Neuron (in vitro differentiated cells): ENCODE measurements around the gene SLC29A2.

Experiments used
- H2AFZ ChIP-seq: one replicate; pipeline ENCODE4 v1.6.1; 2013; ENCODE audit warnings: low read depth, mild to moderate bottlenecking, inconsistent platforms, low read length, moderate library complexity
- H3K27me3 ChIP-seq: one replicate; pipeline ENCODE4 v1.6.1; 2013; ENCODE audit warnings: low read length; ENCODE audit not compliant: insufficient read depth
- H3K36me3 ChIP-seq: one replicate; pipeline ENCODE4 v1.6.1; 2013; ENCODE audit warnings: low read length; ENCODE audit not compliant: insufficient read depth
- H3K4me1 ChIP-seq: one replicate; pipeline ENCODE4 v1.6.1; 2013; ENCODE audit warnings: low read length; ENCODE audit not compliant: insufficient read depth
- H3K4me3 ChIP-seq: 2 replicates; pipeline ENCODE4 v1.5.1; 2013; ENCODE audit warnings: mild to moderate bottlenecking, low read length, moderate library complexity
- H3K9me3 ChIP-seq: one replicate; pipeline ENCODE4 v1.6.1; 2013; ENCODE audit warnings: low read length

The SLC29A2 gene

DNA sequence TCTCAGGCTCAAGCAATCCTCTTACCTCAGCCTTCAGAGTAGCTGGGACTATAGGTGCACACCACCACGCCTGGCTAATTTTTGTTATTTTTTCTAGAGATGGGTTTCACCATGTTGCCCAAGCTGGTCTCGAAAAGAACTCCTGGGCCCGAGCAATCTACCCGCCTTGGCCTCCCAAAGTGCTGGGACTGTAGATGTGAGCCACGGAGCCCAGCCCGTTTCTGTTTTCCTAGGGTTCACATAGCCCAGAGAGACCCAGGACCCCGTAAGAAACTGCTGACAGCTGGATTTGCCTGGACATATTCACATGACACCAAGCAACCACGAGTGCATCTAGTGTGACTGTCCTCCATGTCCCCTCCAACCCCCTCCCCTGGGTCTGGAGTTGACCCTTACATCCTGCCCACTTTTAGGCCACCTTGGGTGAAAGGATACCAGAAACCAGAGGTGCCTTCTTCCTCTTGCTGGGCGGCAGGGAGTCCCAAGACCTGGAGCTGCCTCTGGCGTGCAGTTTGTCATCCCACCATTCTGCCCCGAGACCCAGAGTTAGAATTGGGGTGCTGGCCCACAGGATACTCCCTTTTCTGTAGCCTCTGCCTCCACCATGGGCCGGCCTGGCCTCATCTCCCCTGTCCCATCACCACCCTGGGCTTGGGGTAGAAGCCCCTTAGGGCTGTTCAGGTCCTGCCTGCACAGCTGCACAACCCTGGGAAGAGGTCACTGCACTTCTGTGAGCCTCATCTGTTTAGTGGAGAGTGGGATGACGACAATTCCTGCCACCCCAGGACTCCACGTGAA lies 31.7 kb downstream of the SLC29A2 start:
- Histone ChIP-seq H3K36me3 (peaks cover 47% of the 10 kb centered on the region), H3K27me3 (no peaks in the 10 kb centered on the region)

DNA sequence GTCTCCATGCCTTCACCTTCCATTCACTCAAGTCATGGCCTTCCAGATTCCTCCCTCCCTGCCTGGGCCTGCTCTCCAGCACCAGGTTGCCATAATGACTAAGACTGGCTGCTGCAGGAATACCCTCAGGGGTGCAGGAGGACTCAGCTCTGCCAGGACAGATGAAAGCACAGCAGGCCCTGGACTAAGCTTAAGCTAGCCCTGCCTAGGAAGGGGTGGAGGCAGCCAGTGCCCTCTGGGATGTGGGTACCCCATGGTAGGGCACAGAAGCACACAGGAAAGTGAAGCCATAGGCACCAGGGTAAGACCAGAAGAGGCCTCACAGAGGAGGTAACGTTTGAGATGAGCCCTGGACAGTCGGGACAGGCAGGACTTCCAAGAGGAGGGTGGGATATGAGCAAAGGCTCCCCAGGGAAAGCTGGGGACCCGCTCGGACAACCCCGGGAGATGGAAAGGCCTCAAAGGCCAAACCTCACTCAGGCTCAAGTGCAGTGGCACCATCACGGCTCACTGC lies 32.3 kb downstream of the SLC29A2 start:
- Histone ChIP-seq H3K4me1 (peaks cover 40% of the 10 kb centered on the region), H3K4me3 (no peak overlapping the region), H3K27me3 (no peaks in the 10 kb centered on the region), H3K9me3 (no peaks in the 10 kb centered on the region), H3K36me3 (peaks cover 47% of the 10 kb centered on the region), H2AFZ (no peak overlapping the region)

More for the DNA sequence above, 31.7 kb downstream of the SLC29A2 start:
- Histone ChIP-seq H3K4me3 (no peak overlapping the region), H3K9me3 (no peaks in the 10 kb centered on the region), H2AFZ (no peak overlapping the region), H3K4me1 (peaks cover 41% of the 10 kb centered on the region)

DNA sequence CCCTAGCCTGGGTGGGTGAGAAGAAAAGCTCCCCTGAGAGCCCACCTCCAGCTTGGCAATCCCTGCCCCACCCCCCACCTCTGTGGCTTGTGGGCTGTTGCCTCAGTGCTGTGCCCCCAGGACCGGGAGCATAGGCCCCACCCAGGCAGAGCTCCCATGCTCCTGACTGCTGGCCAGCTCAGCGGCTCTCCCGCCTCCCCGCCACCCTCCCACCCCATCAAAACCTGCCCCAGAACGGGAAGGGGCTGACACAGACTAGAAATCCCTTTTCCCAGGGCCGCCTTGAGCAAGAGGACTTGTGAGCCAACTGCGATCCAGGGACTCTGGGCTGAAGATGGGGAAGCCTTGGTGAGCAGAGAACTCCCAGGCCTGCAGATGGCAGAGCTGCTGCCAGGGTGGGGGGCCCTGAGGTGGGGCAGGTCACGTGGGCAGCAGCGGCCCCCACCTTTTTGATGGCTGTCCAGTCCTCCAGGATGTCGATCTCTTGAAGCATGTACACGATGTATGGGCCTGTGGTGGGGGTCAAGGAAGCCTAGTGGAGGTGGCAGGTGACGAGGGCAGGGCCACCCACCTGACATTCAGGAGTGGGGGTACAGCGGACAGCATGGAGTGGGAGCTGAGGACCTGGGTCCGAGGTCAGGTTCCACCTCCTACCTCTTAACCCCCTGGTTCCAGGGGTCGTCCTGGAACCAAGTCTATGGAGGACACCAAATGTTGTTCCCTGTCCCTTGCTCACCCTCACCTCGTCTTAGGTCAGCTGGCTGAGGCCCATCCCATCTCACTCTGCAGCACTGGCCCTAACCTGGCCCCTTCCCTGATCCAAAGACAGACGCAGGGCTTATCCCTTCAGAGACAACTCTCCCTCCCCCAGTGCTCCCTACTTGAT lies 33.0 kb downstream of the SLC29A2 start:
- H3K36me3 ChIP-seq = peaks cover 47% of the 10 kb centered on the region
- no peaks in the 10 kb centered on the region for H3K27me3 ChIP-seq
- no peak overlapping the region for H2AFZ ChIP-seq

DNA sequence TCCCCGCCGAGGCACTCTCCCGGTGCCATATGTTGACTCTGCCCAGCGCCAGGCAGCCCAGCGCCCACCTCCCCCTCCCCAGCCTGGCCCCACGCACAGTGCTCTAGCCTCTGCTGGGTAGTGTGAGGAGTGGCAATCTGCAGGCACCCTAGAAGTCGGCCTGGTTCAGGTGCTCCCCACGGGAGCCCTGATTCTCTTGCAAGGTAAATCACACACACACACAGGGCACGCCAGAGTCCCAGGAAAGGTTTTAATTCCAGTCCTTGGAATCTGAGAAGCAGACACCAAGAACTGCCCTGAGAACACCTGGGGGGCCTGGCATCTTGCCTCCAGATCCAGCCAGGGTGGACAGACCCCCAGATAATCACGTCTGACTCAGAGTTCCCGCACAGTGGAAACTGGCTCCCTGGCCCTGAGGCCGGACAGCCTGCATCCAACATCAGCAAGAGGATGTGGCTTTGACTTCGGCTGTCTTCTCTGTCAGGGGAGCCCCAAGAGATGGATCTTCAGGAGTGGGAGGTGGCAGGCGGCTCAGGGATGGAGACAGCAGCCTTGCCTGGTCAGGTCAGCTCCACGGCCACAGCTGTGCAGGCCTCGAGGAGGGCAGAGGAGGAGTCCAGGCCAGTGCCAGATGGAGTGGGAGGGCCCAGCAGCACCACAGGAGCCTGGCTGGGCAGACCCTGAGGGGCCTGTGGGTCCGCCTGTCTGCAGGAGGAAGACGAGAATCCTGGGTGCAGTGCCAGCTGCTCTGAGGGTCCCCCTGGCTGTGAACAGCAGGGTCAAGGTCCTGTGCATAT lies 34.3 kb downstream of the SLC29A2 start:
- H3K36me3 ChIP-seq = peaks cover 42% of the 10 kb centered on the region
- no peaks in the 10 kb centered on the region for H3K27me3 ChIP-seq
- no peak overlapping the region for H3K4me3 ChIP-seq
- H3K9me3 ChIP-seq = no peaks in the 10 kb centered on the region
- no peak overlapping the region for H2AFZ ChIP-seq
- H3K4me1 ChIP-seq = peaks cover 31% of the 10 kb centered on the region

More for the DNA sequence above, 33.0 kb downstream of the SLC29A2 start:
- Histone ChIP-seq H3K4me1 (peaks cover 33% of the 10 kb centered on the region), H3K9me3 (no peaks in the 10 kb centered on the region), H3K4me3 (no peak overlapping the region)

DNA sequence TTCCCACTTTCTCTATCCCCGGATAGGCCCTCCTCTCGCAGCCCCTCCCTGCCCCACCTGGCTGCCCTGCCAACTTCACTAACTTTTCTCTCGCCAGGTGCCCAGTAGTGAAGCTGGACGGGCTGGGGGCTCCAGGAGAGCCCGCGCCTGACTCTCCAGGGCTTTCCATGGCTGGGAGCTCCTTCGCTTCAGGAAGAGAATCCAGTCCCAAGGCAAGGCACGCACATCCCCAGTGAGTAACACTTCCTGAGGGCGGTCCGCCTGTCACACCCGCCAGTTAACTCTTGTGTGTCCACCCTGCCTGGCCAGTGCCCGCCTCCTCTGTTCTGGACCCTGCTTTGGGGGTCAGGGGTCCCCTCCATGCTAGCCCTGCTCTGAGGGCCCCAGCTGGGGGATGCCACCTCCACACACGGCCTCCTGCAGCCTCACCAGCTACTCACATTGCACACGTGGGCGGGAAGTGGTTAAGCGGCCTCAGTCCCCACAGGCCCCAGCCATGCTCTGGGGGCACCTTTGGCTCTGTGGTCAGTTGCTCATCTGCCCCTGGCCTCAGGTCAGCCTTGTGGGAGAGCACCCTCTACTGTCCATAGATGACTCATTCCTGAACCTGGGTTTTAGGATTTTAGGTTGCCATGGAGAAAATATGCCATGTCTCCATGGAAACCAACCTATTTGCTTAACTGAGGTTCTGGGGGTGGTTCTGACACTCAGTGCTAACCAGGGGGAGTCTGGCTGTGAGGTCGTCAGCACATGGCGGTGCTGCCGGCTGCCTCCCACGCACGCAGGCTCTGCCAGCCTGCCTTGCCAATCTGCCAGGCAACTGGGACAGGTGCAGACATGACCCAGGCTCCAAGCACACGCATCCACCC lies 35.1 kb downstream of the SLC29A2 start, which contains the start of gene RIN1:
Gene RIN1 (minus strand): TSS at position 201 of the 869 bp plus-strand sequence. CDS start 32 bp downstream, at position 169.
- no peaks in the 10 kb centered on the region for H3K27me3 ChIP-seq
- peak within 1 kb of the TSS; percentile 8 for H2AFZ ChIP-seq

DNA sequence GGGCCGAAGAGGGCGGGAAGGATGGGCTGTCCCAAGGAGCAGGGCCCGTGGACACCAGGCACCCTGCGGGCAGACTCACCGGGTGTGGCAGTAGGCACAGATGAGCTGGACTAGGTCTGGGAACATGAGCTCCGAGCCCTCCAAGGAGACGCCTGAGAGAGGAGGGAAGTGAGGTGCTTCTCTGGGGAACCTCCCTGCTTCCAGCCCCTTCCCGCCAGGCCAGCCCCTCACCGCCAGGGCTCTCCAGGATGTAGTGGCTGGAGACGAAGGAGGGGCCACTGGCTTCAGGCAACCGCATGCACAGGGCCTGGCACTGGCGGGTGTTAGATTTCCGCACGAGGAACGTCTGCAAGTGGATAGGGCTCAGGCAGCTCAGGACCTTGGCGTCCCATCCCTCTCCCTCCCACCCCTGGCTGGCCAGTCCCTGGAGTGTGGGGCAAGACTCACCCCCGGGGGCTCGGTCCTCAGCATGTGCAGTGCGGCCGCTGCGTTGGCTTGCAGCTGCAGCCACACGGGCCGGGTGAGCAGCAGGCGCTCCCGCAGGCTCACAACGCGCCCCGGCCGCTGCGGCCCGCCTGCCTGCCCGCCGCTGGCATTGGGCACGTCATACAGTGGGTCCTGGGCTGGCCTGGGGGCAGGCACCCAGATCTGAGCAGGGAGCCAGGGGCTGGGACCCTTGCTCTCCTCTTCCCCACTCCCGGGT lies 35.9 kb downstream of the SLC29A2 start:
- Histone ChIP-seq H3K4me3 (peak overlapping the region; percentile 46), H2AFZ (peak overlapping the region; percentile 8), H3K9me3 (no peaks in the 10 kb centered on the region), H3K36me3 (peaks cover 26% of the 10 kb centered on the region), H3K4me1 (peaks cover 31% of the 10 kb centered on the region), H3K27me3 (no peaks in the 10 kb centered on the region)

More for the DNA sequence above, 35.1 kb downstream of the SLC29A2 start, which contains the start of gene RIN1:
- H3K9me3 ChIP-seq = no peaks in the 10 kb centered on the region
- H3K4me3 ChIP-seq = peak within 1 kb of the TSS; percentile 46
- H3K4me1 ChIP-seq = peaks cover 31% of the 10 kb centered on the region
- H3K36me3 ChIP-seq = peaks cover 34% of the 10 kb centered on the region

DNA sequence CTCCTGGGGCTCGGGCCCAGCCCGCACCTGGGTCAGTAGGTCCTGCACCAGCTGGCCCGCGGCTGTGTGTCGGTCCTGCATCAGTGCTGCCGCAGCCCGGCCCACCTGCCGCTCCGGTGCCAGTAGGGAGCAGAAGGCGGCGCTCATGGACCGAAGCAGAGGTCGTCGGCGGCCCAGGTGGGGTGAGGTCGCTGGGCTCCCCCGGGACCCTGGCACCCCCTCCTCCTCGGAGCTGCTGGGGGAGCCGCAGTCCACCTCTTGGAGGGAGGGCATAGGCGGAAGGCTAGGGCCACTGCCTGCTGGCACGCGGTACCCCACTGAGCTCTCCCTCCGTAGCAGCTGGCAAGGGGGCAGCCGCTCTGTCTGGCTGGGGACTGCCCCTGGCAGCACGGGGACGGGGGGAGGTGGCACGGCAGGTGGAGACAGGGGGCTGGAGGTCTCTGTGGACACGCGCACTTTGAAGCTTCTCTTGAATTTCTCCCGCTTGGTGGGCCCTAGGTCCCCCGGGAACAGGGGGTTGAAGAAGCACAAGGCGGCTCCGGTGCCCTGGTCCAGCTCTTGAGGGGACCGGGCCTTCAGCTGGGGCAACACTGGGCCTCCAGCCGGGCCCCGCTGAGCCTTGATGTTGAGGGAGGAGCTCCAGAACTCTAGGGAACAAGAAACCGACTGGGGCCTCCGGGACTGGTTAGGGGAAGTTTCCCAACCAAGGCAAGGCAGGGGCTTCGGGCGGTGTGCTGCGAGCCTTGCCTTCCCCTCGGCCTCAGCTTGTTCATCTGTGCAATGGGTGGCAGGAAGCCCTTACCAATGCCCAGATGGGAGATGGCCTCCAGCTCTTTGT lies 36.7 kb downstream of the SLC29A2 start:
- Histone ChIP-seq H3K36me3 (peaks cover 17% of the 10 kb centered on the region), H3K4me3 (peak overlapping the region; percentile 46), H3K4me1 (peaks cover 31% of the 10 kb centered on the region), H3K9me3 (no peaks in the 10 kb centered on the region), H2AFZ (no peak overlapping the region), H3K27me3 (no peaks in the 10 kb centered on the region)

DNA sequence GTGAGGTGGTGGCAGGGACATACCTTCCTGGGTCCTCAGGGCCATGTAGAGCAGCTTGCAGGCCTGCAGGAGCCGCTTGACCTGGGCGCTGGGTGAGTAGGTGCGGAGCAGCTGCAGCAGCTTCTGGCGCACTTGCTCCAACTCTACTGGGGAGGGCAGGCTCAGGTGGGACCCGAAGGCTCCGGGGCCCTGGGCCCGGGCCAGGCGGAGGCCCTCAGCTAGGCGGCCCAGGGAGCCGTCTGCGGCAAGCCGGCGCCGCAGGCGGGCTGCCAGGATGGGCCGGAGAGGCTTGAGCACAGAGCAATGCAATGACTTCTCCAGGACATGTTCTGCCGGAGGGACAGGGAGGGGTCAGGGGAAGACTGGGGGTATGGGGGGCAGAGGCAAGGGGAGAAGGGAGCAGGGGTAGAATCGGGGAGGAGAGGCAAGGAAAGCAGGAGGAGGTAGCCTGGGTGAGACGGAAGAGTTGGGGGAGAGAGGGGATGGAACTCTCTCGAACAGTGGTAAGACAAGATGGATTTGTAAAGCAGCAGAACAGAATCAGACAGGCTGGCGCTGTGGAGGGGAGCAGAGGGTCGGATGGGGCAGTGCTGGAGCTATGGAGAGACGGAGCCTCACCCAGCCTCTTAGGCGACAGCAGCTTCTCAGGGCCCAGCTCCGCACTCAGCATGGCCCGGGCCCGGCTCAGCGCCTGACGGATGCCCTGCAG lies 37.5 kb downstream of the SLC29A2 start:
- no peaks in the 10 kb centered on the region for H3K9me3 ChIP-seq
- H3K27me3 ChIP-seq = no peaks in the 10 kb centered on the region
- H3K4me1 ChIP-seq = peaks cover 31% of the 10 kb centered on the region
- H3K4me3 ChIP-seq = no peak overlapping the region
- no peak overlapping the region for H2AFZ ChIP-seq
- H3K36me3 ChIP-seq = peaks cover 10% of the 10 kb centered on the region

DNA sequence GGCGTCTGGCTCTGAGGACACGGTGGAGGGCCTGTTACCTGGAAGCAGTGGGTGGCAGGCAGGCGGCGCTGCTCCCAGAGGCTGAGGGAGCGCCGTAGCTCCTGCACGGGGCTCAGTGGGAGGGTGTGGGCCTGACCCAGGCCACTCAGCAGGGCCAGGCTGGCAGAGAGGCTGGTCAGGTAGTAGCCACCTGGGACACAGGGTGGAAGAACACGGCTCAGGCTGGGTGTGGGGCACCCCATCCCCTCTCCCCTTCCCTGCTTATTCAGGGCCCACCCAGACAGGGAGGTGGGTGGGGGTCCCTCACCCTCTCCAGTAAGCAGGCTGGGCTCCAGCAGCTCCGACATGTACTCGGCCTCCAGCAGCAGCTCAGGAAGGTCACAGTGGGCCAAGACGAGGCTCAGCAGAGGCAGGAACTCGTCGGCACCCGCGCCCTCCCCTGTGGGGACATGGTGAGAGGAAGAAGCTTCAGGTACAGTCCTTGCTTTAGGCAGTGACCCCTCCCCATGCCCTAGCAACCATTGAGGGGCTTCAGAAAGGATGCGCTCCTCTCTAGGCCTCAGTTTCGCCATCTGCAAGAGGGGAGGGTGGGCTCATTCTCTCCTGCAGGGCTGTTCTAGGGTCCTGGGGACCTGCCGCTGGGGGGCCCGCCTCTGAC lies 38.2 kb downstream of the SLC29A2 start:
- Histone ChIP-seq H3K27me3 (no peaks in the 10 kb centered on the region), H2AFZ (no peak overlapping the region), H3K4me1 (peaks cover 36% of the 10 kb centered on the region), H3K4me3 (no peak overlapping the region), H3K9me3 (no peaks in the 10 kb centered on the region), H3K36me3 (peaks cover 4% of the 10 kb centered on the region)
